Measurements from ENCODE around the gene SIGLEC1. TPM values are rescaled to one million over a fixed set of nuclear protein-coding genes. Genes with fewer than 3 reads are reported as not detected.

The SIGLEC1 gene
- total RNA-seq, 4 donors from 2014 or later = 5.2 to 33.9 (median 13.1) TPM

DNA sequence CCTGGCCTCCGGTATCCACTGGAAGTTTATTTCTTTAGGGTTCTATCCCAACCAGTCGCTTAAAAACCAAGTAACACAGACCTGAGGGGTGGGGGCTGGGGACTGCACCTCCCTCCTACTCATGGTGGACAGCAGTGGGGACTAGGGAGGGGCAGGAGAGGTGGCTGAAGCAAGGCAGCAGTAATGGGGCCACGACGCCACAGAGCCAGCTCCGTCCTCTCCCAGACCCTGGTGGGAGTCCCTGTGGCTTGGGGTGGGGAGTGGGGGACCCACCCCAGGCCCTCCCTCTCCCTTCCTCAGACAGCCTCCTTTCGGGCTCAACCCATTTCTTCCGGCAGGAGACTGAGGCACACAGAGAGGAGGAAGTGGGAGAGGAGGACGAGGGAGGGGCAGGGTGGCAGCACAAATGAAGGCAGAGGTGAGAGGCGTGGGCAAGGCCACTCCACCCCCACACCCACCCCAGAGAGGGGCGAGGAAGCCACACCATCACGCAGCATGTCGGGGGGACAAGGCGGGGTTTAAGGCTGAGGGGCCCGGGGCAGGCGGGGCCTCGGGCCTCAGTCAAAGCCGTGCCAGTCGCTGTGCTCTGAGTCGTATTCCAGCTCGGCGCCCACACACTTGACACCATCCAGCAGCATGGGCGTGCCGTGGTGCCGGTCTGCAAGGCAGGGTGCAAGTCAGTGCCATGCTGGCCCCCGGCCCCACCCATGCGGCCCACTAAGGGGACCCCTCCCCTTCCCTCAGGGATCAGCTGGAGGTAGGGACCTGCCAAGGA lies 41.3 kb upstream of the SIGLEC1 start:
- peaks cover 0 to 54% (median 0%) of the 10 kb centered on the region in 3 donors for H3K36me3 ChIP-seq
- H3K27ac ChIP-seq = peak overlapping the region in 3 of 4 donors; percentile 6 to 84 (median 80)
- H3K4me3 ChIP-seq = no peak overlapping the region
- H3K9me3 ChIP-seq = no peaks in the 10 kb centered on the region
- no peak for DNase-seq (ENCODE audit: low spot score in 2 of 2)
- 72 to 76% methylated on average over 18 to 24 of the region's 26 CpGs for WGBS, 2 donors
- TF ChIP-seq, protein P1, sequence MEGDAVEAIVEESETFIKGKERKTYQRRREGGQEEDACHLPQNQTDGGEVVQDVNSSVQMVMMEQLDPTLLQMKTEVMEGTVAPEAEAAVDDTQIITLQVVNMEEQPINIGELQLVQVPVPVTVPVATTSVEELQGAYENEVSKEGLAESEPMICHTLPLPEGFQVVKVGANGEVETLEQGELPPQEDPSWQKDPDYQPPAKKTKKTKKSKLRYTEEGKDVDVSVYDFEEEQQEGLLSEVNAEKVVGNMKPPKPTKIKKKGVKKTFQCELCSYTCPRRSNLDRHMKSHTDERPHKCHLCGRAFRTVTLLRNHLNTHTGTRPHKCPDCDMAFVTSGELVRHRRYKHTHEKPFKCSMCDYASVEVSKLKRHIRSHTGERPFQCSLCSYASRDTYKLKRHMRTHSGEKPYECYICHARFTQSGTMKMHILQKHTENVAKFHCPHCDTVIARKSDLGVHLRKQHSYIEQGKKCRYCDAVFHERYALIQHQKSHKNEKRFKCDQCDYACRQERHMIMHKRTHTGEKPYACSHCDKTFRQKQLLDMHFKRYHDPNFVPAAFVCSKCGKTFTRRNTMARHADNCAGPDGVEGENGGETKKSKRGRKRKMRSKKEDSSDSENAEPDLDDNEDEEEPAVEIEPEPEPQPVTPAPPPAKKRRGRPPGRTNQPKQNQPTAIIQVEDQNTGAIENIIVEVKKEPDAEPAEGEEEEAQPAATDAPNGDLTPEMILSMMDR (IDR thresholded peaks at IDR 0.05) = no peak
- no peak for TF ChIP-seq POLR2A (IDR thresholded peaks at IDR 0.05)
- no peak for TF ChIP-seq EP300 (IDR thresholded peaks at IDR 0.05)
- peaks cover 0 to 81% (median 20%) of the 10 kb centered on the region in 4 donors for H3K4me1 ChIP-seq
- H3K27me3 ChIP-seq = peaks cover 0 to 8% of the 10 kb centered on the region in 2 donors

DNA sequence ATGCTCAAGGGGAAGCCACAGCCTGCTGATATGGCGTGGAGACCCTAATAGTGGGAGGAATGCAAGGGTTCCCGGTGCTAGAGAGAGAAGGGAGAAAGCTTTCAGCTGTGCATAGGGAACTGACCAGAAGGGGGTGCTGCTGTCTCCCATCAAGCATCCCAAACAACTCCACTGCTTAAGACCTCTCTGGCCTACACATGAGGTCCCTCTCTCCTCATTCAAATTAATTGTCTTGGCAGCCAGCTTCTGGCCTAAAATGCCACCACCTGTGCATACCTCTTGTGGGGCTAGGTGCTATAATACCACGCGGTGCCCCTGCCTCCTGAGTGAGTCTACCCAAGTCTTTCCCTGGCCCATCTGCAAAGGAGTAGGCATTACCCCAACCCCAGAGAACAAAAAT lies 40.7 kb upstream of the SIGLEC1 start:
- 42 to 48% methylated on average over 4 of the region's 4 CpGs for WGBS, 2 donors
- Histone ChIP-seq H3K9me3 (no peaks in the 10 kb centered on the region), H3K36me3 (peaks cover 0 to 55% (median 0%) of the 10 kb centered on the region in 3 donors), H3K27ac (peak overlapping the region in 3 of 4 donors; percentile 12 to 84 (median 80)), H3K4me3 (no peak overlapping the region), H3K27me3 (peaks cover 0 to 8% of the 10 kb centered on the region in 2 donors), H3K4me1 (peaks cover 0 to 76% (median 17%) of the 10 kb centered on the region in 4 donors)
- DNase-seq (ENCODE audit: low spot score in 2 of 2) = peak; percentile 65 to 90
- TF ChIP-seq POLR2A (IDR thresholded peaks at IDR 0.05) = no peak
- TF ChIP-seq, protein P1 (IDR thresholded peaks at IDR 0.05) = peak; percentile 65 to 83 (median 74)
- peak in 1 of 2 donors; percentile 13 for TF ChIP-seq EP300 (IDR thresholded peaks at IDR 0.05)

DNA sequence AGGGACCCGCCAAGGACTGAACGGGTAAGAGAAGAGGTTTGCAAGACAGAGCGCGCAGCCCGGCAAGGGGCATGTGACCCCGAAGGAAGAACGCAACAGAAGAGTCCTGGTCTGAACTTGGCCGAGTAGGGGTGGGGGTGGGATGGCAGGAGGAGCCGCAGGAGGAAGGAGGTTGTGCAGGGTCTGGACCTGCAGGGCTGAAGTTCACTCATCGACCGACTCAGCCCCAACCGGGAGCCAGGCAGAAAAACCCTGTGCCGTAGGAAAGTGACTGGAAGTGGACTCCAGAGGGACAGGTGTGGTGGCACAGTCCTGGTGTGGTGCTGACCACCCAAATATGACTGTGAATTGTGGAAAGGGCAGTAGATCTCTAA lies 40.0 kb upstream of the SIGLEC1 start:
- peak overlapping the region in 3 of 4 donors; percentile 33 to 50 (median 40) for H3K4me3 ChIP-seq
- H3K27ac ChIP-seq = peak overlapping the region in 2 of 4 donors; percentile 12 to 15
- H3K36me3 ChIP-seq = peaks cover 0 to 54% (median 0%) of the 10 kb centered on the region in 3 donors
- TF ChIP-seq, protein P1 (IDR thresholded peaks at IDR 0.05) = no peak
- 40 to 43% methylated on average over 13 of the region's 13 CpGs for WGBS, 2 donors
- H3K9me3 ChIP-seq = no peaks in the 10 kb centered on the region
- H3K4me1 ChIP-seq = peaks cover 0 to 69% (median 16%) of the 10 kb centered on the region in 4 donors
- peaks cover 0 to 8% of the 10 kb centered on the region in 2 donors for H3K27me3 ChIP-seq
- DNase-seq (ENCODE audit: low spot score in 2 of 2) = no peak

DNA sequence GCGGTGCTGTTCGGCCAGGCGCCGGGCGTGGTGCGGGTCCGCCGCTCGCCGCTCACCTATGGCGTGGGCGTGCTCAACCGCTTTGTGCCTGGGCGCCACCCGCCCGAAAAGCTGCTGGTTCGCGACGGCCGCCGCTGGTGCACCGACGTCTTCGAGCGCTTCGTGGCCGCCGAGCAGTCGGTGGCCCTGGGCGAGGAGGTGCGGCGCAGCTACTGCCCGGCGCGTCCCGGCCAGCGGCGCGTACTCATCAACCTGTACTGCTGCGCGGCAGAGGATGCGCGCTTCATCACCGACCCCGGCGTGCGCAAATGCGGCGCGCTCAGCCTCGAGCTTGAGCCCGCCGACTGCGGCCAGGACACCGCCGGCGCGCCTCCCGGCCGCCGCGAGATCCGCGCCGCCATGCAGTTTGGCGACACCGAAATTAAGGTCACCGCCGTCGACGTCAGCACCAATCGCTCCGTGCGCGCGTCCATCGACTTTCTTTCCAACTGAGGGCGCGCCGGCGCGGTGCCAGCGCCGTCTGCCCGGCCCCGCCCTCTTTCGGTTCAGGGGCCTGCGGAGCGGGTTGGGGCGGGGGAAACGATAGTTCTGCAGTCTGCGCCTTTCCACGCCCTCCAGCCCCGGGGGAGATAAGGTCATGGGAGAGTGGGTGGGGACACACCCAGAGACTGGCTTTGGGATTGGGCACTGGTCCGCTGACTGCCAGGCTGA lies 39.4 kb upstream of the SIGLEC1 start:
- Histone ChIP-seq H3K4me3 (peak overlapping the region; percentile 8 to 50 (median 36)), H3K36me3 (peaks cover 0 to 56% (median 0%) of the 10 kb centered on the region in 3 donors), H3K9me3 (no peaks in the 10 kb centered on the region), H3K4me1 (peaks cover 0 to 65% (median 14%) of the 10 kb centered on the region in 4 donors), H3K27me3 (peaks cover 0 to 8% of the 10 kb centered on the region in 2 donors), H3K27ac (peak overlapping the region in 1 of 4 donors; percentile 15)
- TF ChIP-seq EP300 (IDR thresholded peaks at IDR 0.05) (no peak), POLR2A (IDR thresholded peaks at IDR 0.05) (no peak)
- TF ChIP-seq, protein P1 (IDR thresholded peaks at IDR 0.05) = no peak
- DNase-seq (ENCODE audit: low spot score in 2 of 2) = no peak
- 52 to 62% methylated on average over 53 to 85 of the region's 95 CpGs for WGBS, 2 donors

DNA sequence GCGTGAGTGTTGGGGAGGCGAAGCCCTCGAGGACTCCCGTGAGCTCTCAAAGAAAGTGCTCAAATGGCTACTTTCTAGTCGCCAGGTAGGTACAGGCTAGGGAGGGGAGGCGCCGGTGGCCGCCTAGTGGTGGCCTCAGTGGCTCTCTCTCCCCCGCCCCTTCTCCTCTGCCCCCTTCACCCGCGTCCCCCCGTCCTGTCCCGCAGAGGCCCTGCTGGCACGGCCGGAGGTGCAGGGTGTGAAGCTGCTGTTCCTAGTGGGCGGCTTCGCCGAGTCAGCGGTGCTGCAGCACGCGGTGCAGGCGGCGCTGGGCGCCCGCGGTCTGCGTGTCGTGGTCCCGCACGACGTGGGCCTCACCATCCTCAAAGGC lies 38.9 kb upstream of the SIGLEC1 start:
- peaks cover 0 to 59% (median 0%) of the 10 kb centered on the region in 3 donors for H3K36me3 ChIP-seq
- H3K9me3 ChIP-seq = no peaks in the 10 kb centered on the region
- H3K27me3 ChIP-seq = peaks cover 0 to 8% of the 10 kb centered on the region in 2 donors
- 64 to 75% methylated on average over 30 of the region's 31 CpGs for WGBS, 2 donors
- DNase-seq (ENCODE audit: low spot score in 2 of 2) = no peak
- peaks cover 0 to 60% (median 11%) of the 10 kb centered on the region in 4 donors for H3K4me1 ChIP-seq
- H3K4me3 ChIP-seq = peak overlapping the region in 1 of 4 donors; percentile 50
- no peak for TF ChIP-seq EP300 (IDR thresholded peaks at IDR 0.05)
- TF ChIP-seq, protein P1 (IDR thresholded peaks at IDR 0.05) = no peak
- no peak overlapping the region for H3K27ac ChIP-seq
